ENCODE measurements around the gene SULT1E1.
"Not testable (repeated sequence)": the region's sequence is repeated elsewhere in the genome, so short reads cannot be mapped to it uniquely, and the experiment has no call there.

SULT1E1 gene

GRCh38 chr4:69830192-69830559, 29.8 kb downstream of the SULT1E1 start:
- Histone ChIP-seq H3K27ac (ENCODE audit: low read length) (no peak overlapping the region), H3K4me3 (ENCODE audit: low read length) (no peak overlapping the region), H3K9me3 (ENCODE audit: control insufficient read depth, insufficient read depth, low read length) (no peaks in the 10 kb centered on the region), H3K27me3 (ENCODE audit: control insufficient read depth, insufficient read depth, low read length) (no peaks in the 10 kb centered on the region), H3K36me3 (ENCODE audit: control insufficient read depth, insufficient read depth, low read length) (no peaks in the 10 kb centered on the region), H3K4me1 (ENCODE audit: control insufficient read depth, insufficient read depth, low read length) (peaks cover 4% of the 10 kb centered on the region; the same call in 1 of the 2 replicates)
- no CpG with 5 or more reads among the region's 2 CpGs for WGBS (ENCODE audit: insufficient coverage, insufficient read length)
- DNase-seq (ENCODE audit: low read depth, low spot score), result no peak

- Histone ChIP-seq H3K9me3 (ENCODE audit: control insufficient read depth, insufficient read depth, low read length) (no peaks in the 10 kb centered on the region), H3K4me1 (ENCODE audit: control insufficient read depth, insufficient read depth, low read length) (peaks cover 4% of the 10 kb centered on the region; the same call in 1 of the 2 replicates), H3K27ac (ENCODE audit: low read length) (no peak overlapping the region), H3K4me3 (ENCODE audit: low read length) (no peak overlapping the region), H3K27me3 (ENCODE audit: control insufficient read depth, insufficient read depth, low read length) (no peaks in the 10 kb centered on the region), H3K36me3 (ENCODE audit: control insufficient read depth, insufficient read depth, low read length) (no peaks in the 10 kb centered on the region)
- no peak for DNase-seq (ENCODE audit: low read depth, low spot score)
- WGBS (ENCODE audit: insufficient coverage, insufficient read length), result no CpG with 5 or more reads among the region's 2 CpGs
Observed at GRCh38 chr4:69829678-69830077, 30.3 kb downstream of the SULT1E1 start.

GRCh38 chr4:69828828-69829227, 31.1 kb downstream of the SULT1E1 start:
- Histone ChIP-seq H3K27me3 (ENCODE audit: control insufficient read depth, insufficient read depth, low read length) (no peaks in the 10 kb centered on the region), H3K9me3 (ENCODE audit: control insufficient read depth, insufficient read depth, low read length) (no peaks in the 10 kb centered on the region), H3K4me1 (ENCODE audit: control insufficient read depth, insufficient read depth, low read length) (peaks cover 4% of the 10 kb centered on the region; the same call in 1 of the 2 replicates), H3K36me3 (ENCODE audit: control insufficient read depth, insufficient read depth, low read length) (no peaks in the 10 kb centered on the region), H3K27ac (ENCODE audit: low read length) (no peak overlapping the region), H3K4me3 (ENCODE audit: low read length) (no peak overlapping the region)
- WGBS (ENCODE audit: insufficient coverage, insufficient read length), result no CpG with 5 or more reads among the region's 3 CpGs
- no peak for DNase-seq (ENCODE audit: low read depth, low spot score)

GRCh38 chr4:69825056-69825455, 34.9 kb downstream of the SULT1E1 start:
- DNase-seq (ENCODE audit: low read depth, low spot score); H3K9me3 ChIP-seq (ENCODE audit: control insufficient read depth, insufficient read depth, low read length); H3K27me3 ChIP-seq (ENCODE audit: control insufficient read depth, insufficient read depth, low read length); H3K4me1 ChIP-seq (ENCODE audit: control insufficient read depth, insufficient read depth, low read length); H3K27ac ChIP-seq (ENCODE audit: low read length); H3K36me3 ChIP-seq (ENCODE audit: control insufficient read depth, insufficient read depth, low read length); H3K4me3 ChIP-seq (ENCODE audit: low read length): not testable (repeated sequence)
- no CpG with 5 or more reads among the region's 8 CpGs for WGBS (ENCODE audit: insufficient coverage, insufficient read length)

- DNase-seq (ENCODE audit: low read depth, low spot score), result no peak
- WGBS (ENCODE audit: insufficient coverage, insufficient read length), result no CpG with 5 or more reads among the region's 8 CpGs
- Histone ChIP-seq H3K9me3 (ENCODE audit: control insufficient read depth, insufficient read depth, low read length) (no peaks in the 10 kb centered on the region), H3K27ac (ENCODE audit: low read length) (no peak overlapping the region), H3K4me3 (ENCODE audit: low read length) (no peak overlapping the region), H3K36me3 (ENCODE audit: control insufficient read depth, insufficient read depth, low read length) (no peaks in the 10 kb centered on the region), H3K27me3 (ENCODE audit: control insufficient read depth, insufficient read depth, low read length) (no peaks in the 10 kb centered on the region), H3K4me1 (ENCODE audit: control insufficient read depth, insufficient read depth, low read length) (no peaks in the 10 kb centered on the region)
Observed at GRCh38 chr4:69823481-69824186, 36.3 kb downstream of the SULT1E1 start.

GRCh38 chr4:69823048-69823447, 36.9 kb downstream of the SULT1E1 start:
- Histone ChIP-seq H3K27me3 (ENCODE audit: control insufficient read depth, insufficient read depth, low read length) (no peaks in the 10 kb centered on the region), H3K4me3 (ENCODE audit: low read length) (no peak overlapping the region), H3K27ac (ENCODE audit: low read length) (no peak overlapping the region), H3K9me3 (ENCODE audit: control insufficient read depth, insufficient read depth, low read length) (no peaks in the 10 kb centered on the region), H3K36me3 (ENCODE audit: control insufficient read depth, insufficient read depth, low read length) (no peaks in the 10 kb centered on the region), H3K4me1 (ENCODE audit: control insufficient read depth, insufficient read depth, low read length) (no peaks in the 10 kb centered on the region)
- no peak for DNase-seq (ENCODE audit: low read depth, low spot score)
- WGBS (ENCODE audit: insufficient coverage, insufficient read length), result no CpG with 5 or more reads among the region's 4 CpGs

- no CpG with 5 or more reads among the region's 5 CpGs for WGBS (ENCODE audit: insufficient coverage, insufficient read length)
- Histone ChIP-seq H3K27ac (ENCODE audit: low read length) (no peak overlapping the region), H3K36me3 (ENCODE audit: control insufficient read depth, insufficient read depth, low read length) (no peaks in the 10 kb centered on the region), H3K9me3 (ENCODE audit: control insufficient read depth, insufficient read depth, low read length) (no peaks in the 10 kb centered on the region), H3K27me3 (ENCODE audit: control insufficient read depth, insufficient read depth, low read length) (no peaks in the 10 kb centered on the region), H3K4me3 (ENCODE audit: low read length) (no peak overlapping the region), H3K4me1 (ENCODE audit: control insufficient read depth, insufficient read depth, low read length) (no peaks in the 10 kb centered on the region)
- DNase-seq (ENCODE audit: low read depth, low spot score), result no peak
Observed at GRCh38 chr4:69822198-69822597, 37.7 kb downstream of the SULT1E1 start.

GRCh38 chr4:69818060-69818639, 41.8 kb downstream of the SULT1E1 start:
- no peaks in the 10 kb centered on the region for H3K27me3 ChIP-seq (ENCODE audit: control insufficient read depth, insufficient read depth, low read length)
- no peak overlapping the region for H3K27ac ChIP-seq (ENCODE audit: low read length)
- H3K4me3 ChIP-seq (ENCODE audit: low read length), result no peak overlapping the region
- WGBS (ENCODE audit: insufficient coverage, insufficient read length), result no CpG with 5 or more reads among the region's 1 CpG
- H3K36me3 ChIP-seq (ENCODE audit: control insufficient read depth, insufficient read depth, low read length), result no peaks in the 10 kb centered on the region
- no peaks in the 10 kb centered on the region for H3K9me3 ChIP-seq (ENCODE audit: control insufficient read depth, insufficient read depth, low read length)
- no peaks in the 10 kb centered on the region for H3K4me1 ChIP-seq (ENCODE audit: control insufficient read depth, insufficient read depth, low read length)
- DNase-seq (ENCODE audit: low read depth, low spot score), result no peak

- no peak for DNase-seq (ENCODE audit: low read depth, low spot score)
- H3K9me3 ChIP-seq (ENCODE audit: control insufficient read depth, insufficient read depth, low read length), result no peaks in the 10 kb centered on the region
- no peak overlapping the region for H3K27ac ChIP-seq (ENCODE audit: low read length)
- no peaks in the 10 kb centered on the region for H3K4me1 ChIP-seq (ENCODE audit: control insufficient read depth, insufficient read depth, low read length)
- H3K36me3 ChIP-seq (ENCODE audit: control insufficient read depth, insufficient read depth, low read length), result no peaks in the 10 kb centered on the region
- WGBS (ENCODE audit: insufficient coverage, insufficient read length), result no CpG with 5 or more reads among the region's 3 CpGs
- H3K27me3 ChIP-seq (ENCODE audit: control insufficient read depth, insufficient read depth, low read length), result no peaks in the 10 kb centered on the region
- no peak overlapping the region for H3K4me3 ChIP-seq (ENCODE audit: low read length)
Observed at GRCh38 chr4:69816236-69816635, 43.7 kb downstream of the SULT1E1 start.

- no peak for DNase-seq (ENCODE audit: low read depth, low spot score)
- no peak overlapping the region for H3K4me3 ChIP-seq (ENCODE audit: low read length)
- WGBS (ENCODE audit: insufficient coverage, insufficient read length), result no CpG with 5 or more reads among the region's 1 CpG
- no peaks in the 10 kb centered on the region for H3K36me3 ChIP-seq (ENCODE audit: control insufficient read depth, insufficient read depth, low read length)
- no peaks in the 10 kb centered on the region for H3K4me1 ChIP-seq (ENCODE audit: control insufficient read depth, insufficient read depth, low read length)
- no peaks in the 10 kb centered on the region for H3K27me3 ChIP-seq (ENCODE audit: control insufficient read depth, insufficient read depth, low read length)
- no peak overlapping the region for H3K27ac ChIP-seq (ENCODE audit: low read length)
- no peaks in the 10 kb centered on the region for H3K9me3 ChIP-seq (ENCODE audit: control insufficient read depth, insufficient read depth, low read length)
Observed at GRCh38 chr4:69813628-69814027, 46.3 kb downstream of the SULT1E1 start.

- no peak overlapping the region for H3K27ac ChIP-seq (ENCODE audit: low read length)
- no peak overlapping the region for H3K4me3 ChIP-seq (ENCODE audit: low read length)
- no peaks in the 10 kb centered on the region for H3K27me3 ChIP-seq (ENCODE audit: control insufficient read depth, insufficient read depth, low read length)
- no peaks in the 10 kb centered on the region for H3K4me1 ChIP-seq (ENCODE audit: control insufficient read depth, insufficient read depth, low read length)
- no peak for DNase-seq (ENCODE audit: low read depth, low spot score)
- H3K36me3 ChIP-seq (ENCODE audit: control insufficient read depth, insufficient read depth, low read length), result no peaks in the 10 kb centered on the region
- no CpG with 5 or more reads among the region's 1 CpG for WGBS (ENCODE audit: insufficient coverage, insufficient read length)
- H3K9me3 ChIP-seq (ENCODE audit: control insufficient read depth, insufficient read depth, low read length), result no peaks in the 10 kb centered on the region; the same call in 1 of the 2 replicates
Observed at GRCh38 chr4:69811166-69811565, 48.8 kb downstream of the SULT1E1 start.

Measured in iPS DF 6.9 (cell line).